ENCODE data around the gene SHQ1.

SHQ1 gene

GRCh38 chr3:72847751-72848702 lies at the start of gene SHQ1:
Gene SHQ1 (minus strand): TSS chr3:72848445. CDS start chr3:72848340, 105 bp downstream.
- DNase-seq: peak; percentile 98

- DNase-seq: no peak
Observed at GRCh38 chr3:72897758-72898007, 49.4 kb upstream of the SHQ1 start.

- DNase-seq: no peak
Observed at GRCh38 chr3:72896996-72897757, 48.9 kb upstream of the SHQ1 start.

GRCh38 chr3:72894976-72895552 lies 46.8 kb upstream of the SHQ1 start:
- DNase-seq: no peak

GRCh38 chr3:72892870-72893269 lies 44.6 kb upstream of the SHQ1 start:
- peak in 1 of 2 experiments; percentile 12 for DNase-seq

- no peak for DNase-seq
Observed at GRCh38 chr3:72892081-72892775, 44.0 kb upstream of the SHQ1 start.

- DNase-seq: no peak
Observed at GRCh38 chr3:72891053-72891855, 43.0 kb upstream of the SHQ1 start.

- DNase-seq: no peak
Observed at GRCh38 chr3:72890166-72890925, 42.1 kb upstream of the SHQ1 start.

GRCh38 chr3:72889310-72890165 lies 41.3 kb upstream of the SHQ1 start:
- DNase-seq: no peak

GRCh38 chr3:72888546-72889309 lies 40.5 kb upstream of the SHQ1 start:
- peak; percentile 1 to 14 for DNase-seq

- DNase-seq: peak; percentile 19 to 31
Observed at GRCh38 chr3:72887705-72888545, 39.7 kb upstream of the SHQ1 start, which contains the start of gene GXYLT2. Gene GXYLT2 (plus strand): TSS chr3:72888046. CDS start chr3:72888234, 188 bp downstream.

GRCh38 chr3:72887343-72887704 lies 39.1 kb upstream of the SHQ1 start:
- DNase-seq: no peak

GRCh38 chr3:72872183-72872582 lies 23.9 kb upstream of the SHQ1 start:
- no peak for DNase-seq

- no peak for DNase-seq
Observed at GRCh38 chr3:72862314-72863090, 14.3 kb upstream of the SHQ1 start.

GRCh38 chr3:72860846-72861245 lies 12.6 kb upstream of the SHQ1 start:
- DNase-seq: no peak

GRCh38 chr3:72860053-72860452 lies 11.8 kb upstream of the SHQ1 start:
- no peak for DNase-seq

- DNase-seq: no peak
Observed at GRCh38 chr3:72855001-72855400, 6.8 kb upstream of the SHQ1 start.

- DNase-seq: peak in 1 of 2 experiments; percentile 37
Observed at GRCh38 chr3:72848703-72849081, 447 bp upstream of the SHQ1 start.
